Ammon's horn (tissue), 1 donor: ENCODE results near the gene CDIPT.
"Not testable (repeated sequence)": the region's sequence is repeated elsewhere in the genome, so short reads cannot be mapped to it uniquely, and the experiment has no call there.

Source experiments
- DNase-seq: peaks from one replicate; pipeline ENCODE4 v3.0.0-alpha.2; 2016; ENCODE audit warnings: low spot score

The CDIPT gene

DNA sequence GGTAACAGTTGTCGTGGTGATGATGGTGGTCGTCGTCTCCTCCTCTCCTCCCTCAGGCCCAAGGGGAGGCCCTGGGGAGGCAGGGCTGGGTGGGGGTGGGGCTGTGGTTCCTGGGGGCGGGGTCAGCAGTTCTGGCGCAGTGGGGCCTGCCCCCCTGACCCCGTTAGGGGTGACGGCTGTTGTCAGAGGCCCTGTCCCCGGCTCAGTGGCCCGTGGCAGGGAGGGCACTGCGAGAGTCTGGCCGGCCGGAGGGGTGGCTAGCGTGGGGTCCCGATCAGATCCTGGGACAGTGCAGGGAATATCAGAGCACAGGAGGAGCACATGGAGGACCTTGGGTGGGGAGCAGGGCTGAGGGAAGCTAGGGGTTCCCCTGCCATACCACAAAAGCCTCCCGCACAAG lies 33.8 kb upstream of the CDIPT start:
- no peak for DNase-seq

GRCh38 chr16:29894352-29894751 lies 31.3 kb upstream of the CDIPT start:
- no peak for DNase-seq

- no peak for DNase-seq
Observed at GRCh38 chr16:29893553-29893952, 30.5 kb upstream of the CDIPT start.

GRCh38 chr16:29892458-29892813 lies 29.4 kb upstream of the CDIPT start:
- DNase-seq = no peak

- DNase-seq = no peak
Observed at GRCh38 chr16:29891525-29892457, 28.8 kb upstream of the CDIPT start.

DNA sequence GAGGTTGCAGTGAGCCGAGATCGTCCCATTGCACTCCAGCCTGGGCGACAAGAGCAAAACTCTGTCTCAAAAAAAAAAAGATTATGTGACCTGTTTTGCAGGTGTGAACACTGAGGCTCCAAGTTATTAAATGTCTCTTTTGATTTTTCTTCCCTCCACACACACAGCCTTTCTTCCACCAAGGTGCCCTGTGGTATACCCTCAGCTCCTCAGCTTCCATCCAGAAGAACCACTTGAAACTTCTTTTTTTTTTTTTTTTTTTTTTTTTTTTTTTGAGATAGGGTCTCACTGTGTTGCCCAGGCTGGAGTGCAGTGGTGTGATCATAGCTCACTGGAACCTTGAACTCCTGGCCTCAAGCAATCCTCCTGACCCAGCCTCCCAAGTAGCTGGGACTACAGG lies 26.3 kb upstream of the CDIPT start:
- DNase-seq = not testable (repeated sequence)

DNA sequence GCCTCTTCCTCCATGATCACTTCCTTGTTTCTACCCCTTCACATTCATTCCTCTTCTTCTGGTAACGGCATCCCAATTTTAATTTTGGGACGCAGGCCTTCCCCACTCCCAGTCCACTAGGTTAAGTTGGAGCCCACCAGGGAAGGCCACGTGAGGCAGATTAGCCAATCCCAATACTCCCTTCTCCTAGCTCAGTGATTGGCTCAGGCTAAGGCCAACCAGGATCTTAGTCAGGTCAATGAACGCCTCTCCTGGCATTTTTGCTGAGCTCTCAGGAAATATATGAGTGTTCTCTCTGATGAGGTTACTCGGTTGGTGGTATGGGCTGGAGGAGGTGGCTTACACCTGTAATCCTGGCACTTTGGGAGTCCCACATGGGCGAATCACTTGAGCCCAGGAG lies 21.0 kb upstream of the CDIPT start:
- DNase-seq = no peak

DNA sequence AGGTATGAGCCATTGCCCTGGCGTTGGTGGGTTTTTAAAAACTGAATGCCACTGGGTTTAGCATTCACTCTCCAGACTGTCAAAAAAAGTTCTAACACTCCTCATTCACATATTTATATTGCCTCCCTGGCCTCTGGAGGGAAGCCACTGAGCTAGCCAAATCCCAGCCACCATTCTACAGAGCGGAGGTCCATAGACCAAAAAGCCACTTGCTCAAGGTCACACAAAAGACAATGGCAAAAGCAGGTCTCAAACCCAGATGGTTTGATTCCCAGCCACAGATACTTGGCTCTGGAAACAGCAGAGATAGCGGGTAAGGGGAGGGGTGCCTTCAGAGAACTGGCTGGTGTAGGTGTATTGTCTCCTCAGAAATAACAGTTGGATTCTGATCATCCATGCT lies 18.0 kb upstream of the CDIPT start:
- DNase-seq = no peak

GRCh38 chr16:29878172-29878571 lies 15.1 kb upstream of the CDIPT start:
- DNase-seq = no peak

DNA sequence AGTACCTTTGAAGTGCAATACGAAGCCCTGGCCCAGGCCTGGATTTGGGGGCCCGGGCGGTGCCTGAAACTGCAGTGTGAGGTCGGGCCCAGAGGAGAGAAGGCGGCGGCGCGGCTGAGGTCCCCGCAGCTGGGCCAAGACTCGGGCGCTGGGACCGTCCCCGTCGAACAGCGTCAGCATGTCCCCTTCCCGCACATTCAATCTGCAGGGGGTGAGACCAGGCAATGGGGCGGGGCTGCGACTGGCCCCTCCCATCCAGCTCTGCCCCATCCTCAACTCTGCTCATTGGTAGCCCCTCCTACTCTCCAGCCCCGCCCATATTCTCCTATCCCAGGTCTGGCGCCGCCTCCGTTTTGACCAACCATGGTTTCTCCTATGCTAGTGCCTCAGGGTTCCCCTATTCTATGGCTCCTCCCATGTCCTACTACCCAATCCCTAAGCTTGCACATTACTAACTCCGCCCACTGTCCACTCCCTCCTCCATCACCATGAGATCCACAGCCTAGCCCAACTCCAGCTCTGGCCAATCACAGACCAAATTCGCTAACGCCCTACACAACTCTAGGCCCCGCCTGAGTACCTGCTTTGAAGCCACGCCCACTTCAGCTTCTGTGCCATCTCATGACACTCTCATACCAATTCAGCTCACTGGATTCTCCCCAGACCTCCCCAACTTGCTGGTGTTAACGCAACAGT lies 14.4 kb upstream of the CDIPT start:
- DNase-seq = peak; percentile 37

GRCh38 chr16:29876594-29877249 lies 13.7 kb upstream of the CDIPT start:
- DNase-seq = no peak

- no peak for DNase-seq
Observed at GRCh38 chr16:29876217-29876593, 13.2 kb upstream of the CDIPT start.

GRCh38 chr16:29875206-29875605 lies 12.2 kb upstream of the CDIPT start:
- no peak for DNase-seq

GRCh38 chr16:29873319-29873718 lies 10.3 kb upstream of the CDIPT start:
- DNase-seq = no peak

DNA sequence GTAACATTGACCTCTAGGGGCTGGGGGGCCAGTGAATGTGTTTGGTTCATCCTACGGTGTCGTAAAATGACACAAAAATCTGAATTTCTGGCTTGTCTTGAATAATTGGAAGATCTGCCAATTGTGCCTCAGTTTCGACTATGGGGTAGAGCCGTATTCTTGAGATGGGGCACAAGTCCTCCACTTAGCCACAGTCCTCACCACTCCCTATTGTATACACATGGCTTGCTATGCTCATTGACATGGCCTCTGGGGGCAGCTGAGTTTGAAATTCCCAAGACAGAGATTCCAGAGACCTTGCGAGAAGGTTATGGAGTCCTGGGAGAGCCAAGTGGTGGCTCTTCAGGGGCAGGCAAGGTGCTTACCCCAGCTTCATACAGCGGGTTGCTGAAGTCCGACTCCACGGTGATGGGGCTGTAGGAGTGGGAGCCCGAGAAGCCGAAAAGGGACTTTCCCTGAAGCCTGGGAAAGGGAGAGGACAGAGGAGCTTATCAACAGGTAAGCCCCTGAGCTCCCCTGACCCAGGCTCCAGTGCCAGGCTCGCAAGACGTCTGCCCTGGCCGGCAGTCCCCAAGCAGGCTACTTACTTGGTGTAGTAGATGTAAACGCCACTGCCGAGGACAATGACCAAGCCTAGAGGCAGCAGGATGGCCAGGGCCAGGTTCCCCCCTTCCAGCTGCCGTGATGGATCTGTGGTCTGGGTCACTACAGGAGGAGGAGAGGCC lies 9.0 kb upstream of the CDIPT start:
- no peak for DNase-seq

GRCh38 chr16:29869067-29869466 lies 6.0 kb upstream of the CDIPT start:
- DNase-seq = not testable (repeated sequence)

DNA sequence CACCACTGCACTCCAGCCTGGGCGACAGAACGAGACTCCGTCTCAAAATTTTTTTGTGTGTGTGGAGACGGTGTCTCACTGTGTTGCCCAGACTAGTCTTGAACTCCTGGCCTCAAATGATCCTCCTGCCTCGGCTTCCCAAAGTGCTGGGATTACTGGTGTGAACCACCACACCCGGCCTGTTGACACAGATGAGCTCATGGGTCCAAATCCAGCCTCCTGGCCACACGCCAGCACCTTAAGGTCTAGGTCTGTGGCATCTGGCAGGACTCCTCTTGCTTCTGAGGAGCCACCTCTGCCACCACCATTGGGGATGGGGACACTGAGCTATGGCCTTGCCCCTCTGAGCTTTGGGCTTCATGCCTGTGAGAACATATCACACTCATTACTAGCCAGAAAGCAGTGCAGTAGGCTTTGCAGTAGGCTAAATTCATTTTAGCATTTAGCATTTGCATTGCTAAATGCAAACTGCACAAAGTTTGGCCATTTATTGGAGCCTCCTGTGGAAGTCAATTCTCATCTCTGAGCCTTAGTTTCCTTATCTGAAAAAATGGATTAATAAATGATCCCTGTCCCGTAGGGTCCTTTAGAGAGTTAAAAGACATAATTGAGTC lies 5.5 kb upstream of the CDIPT start:
- no peak for DNase-seq

DNA sequence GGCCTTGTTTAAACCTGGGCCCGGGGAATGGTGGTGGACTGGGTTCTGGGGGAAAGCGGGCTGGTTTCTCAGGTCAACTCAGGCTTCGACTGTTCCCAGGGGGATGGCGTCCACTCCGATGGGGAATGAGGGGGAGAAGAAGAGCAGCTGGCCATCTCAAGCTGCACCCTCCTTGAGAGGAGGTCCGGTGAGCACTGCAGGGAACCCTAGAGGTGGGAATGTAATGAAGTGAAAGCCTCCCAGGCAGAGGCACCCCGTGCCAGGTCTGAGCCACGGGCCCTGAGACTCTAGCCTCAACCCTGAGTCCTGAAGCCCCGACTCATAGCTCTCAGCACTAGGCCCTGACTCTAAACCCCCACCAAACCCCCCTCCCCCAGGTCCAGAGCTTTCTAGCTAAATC lies 1.2 kb upstream of the CDIPT start:
- DNase-seq = no peak

GRCh38 chr16:29863669-29863984 lies 601 bp upstream of the CDIPT start:
- no peak for DNase-seq

GRCh38 chr16:29862383-29862883 lies 593 bp downstream of the CDIPT start:
- peak; percentile 18 for DNase-seq

GRCh38 chr16:29860218-29860617 lies 2.8 kb downstream of the CDIPT start:
- DNase-seq = no peak

DNA sequence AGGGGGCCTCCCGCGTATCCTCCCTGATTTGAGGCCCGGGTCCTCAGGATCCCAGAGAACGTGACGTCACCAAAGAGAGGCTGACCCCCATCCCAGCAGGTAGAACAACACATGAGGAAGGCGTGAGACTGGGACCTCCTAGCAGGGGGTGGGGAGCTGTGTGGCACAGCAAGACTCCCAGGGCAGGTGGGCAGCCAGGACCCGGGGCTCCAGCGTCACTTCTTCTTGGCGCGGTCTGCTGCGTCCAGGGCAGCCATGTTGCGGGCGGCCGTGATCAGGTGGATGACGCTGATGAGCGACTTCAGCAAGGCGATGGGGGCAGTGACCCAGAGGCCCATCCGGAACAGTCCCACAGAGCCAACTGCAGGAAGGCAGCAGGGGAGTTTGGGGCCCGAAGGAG lies 4.1 kb downstream of the CDIPT start:
- no peak for DNase-seq
